Loucy (cell line): ENCODE measurements around the gene KCNQ5.

Source experiments
- H2AFZ ChIP-seq: fragments of 200-600 bp; sonication (generic); 2 replicates; pipeline ENCODE4 v1.6.0; 2016; ENCODE audit warnings: antibody characterized with exemption, mild to moderate bottlenecking, low read length, moderate library complexity
- H3F3A ChIP-seq: fragments of 200-600 bp; 2 replicates; pipeline ENCODE4 v1.6.0; 2016; ENCODE audit warnings: antibody characterized with exemption, low read depth, mild to moderate bottlenecking
- H3K27me3 ChIP-seq: fragments of 200-600 bp; sonication (generic); 2 replicates; pipeline ENCODE4 v1.6.1; 2014; ENCODE audit warnings: low read length, mild to moderate bottlenecking; ENCODE audit not compliant: insufficient read depth, poor library complexity, severe bottlenecking
- H3K36me3 ChIP-seq: fragments of 200-600 bp; sonication (generic); 2 replicates; pipeline ENCODE4 v1.6.1; 2016; ENCODE audit warnings: low read length; ENCODE audit not compliant: insufficient read depth
- H3K4me1 ChIP-seq: fragments of 200-600 bp; sonication (generic); 2 replicates; pipeline ENCODE4 v1.5.1; 2014; ENCODE audit warnings: low read length, mild to moderate bottlenecking; ENCODE audit not compliant: insufficient read depth, poor library complexity, severe bottlenecking
- H3K4me2 ChIP-seq: fragments of 200-600 bp; sonication (generic); 2 replicates; pipeline ENCODE4 v1.6.0; 2014; ENCODE audit warnings: antibody characterized with exemption, low read length, low read depth, mild to moderate bottlenecking; ENCODE audit not compliant: poor library complexity, severe bottlenecking
- H3K4me3 ChIP-seq: fragments of 200-600 bp; sonication (generic); 2 replicates; pipeline ENCODE4 v1.5.1; 2014; ENCODE audit warnings: low read length, mild to moderate bottlenecking, mixed read lengths; ENCODE audit not compliant: poor library complexity, severe bottlenecking
- H3K79me2 ChIP-seq: fragments of 200-600 bp; sonication (generic); 2 replicates; pipeline ENCODE4 v1.6.1; 2014; ENCODE audit warnings: low read length; ENCODE audit not compliant: insufficient read depth
- H3K9ac ChIP-seq: fragments of 200-600 bp; sonication (generic); 2 replicates; pipeline ENCODE4 v1.6.0; 2014; ENCODE audit warnings: mild to moderate bottlenecking, low read depth, low read length, moderate library complexity; ENCODE audit not compliant: poor library complexity, severe bottlenecking
- H3K9me2 ChIP-seq: fragments of 200-600 bp; sonication (generic); replicated peaks from 2 replicates; pipeline ENCODE4 v1.6.1; 2016; ENCODE audit warnings: low read depth, low read length, mixed read lengths
- H3K9me3 ChIP-seq: fragments of 200-600 bp; sonication (generic); 2 replicates; pipeline ENCODE4 v1.6.1; 2014; ENCODE audit warnings: mild to moderate bottlenecking, antibody characterized with exemption, low read length, low read depth; ENCODE audit not compliant: insufficient read depth
- H4K20me1 ChIP-seq: fragments of 200-600 bp; sonication (generic); 2 replicates; pipeline ENCODE4 v1.6.0; 2014; ENCODE audit warnings: antibody characterized with exemption, low read length, mild to moderate bottlenecking; ENCODE audit not compliant: insufficient read depth, poor library complexity, severe bottlenecking
- EZH2phosphoT487 ChIP-seq: fragments of 200-600 bp; IDR thresholded peaks from 2 replicates; pipeline ENCODE4 v1.6.1; 2018; ENCODE audit warnings: antibody characterized with exemption, mild to moderate bottlenecking, moderate library complexity, borderline replicate concordance
- TF ChIP-seq, protein P1 (sequence below): fragments of 200-600 bp; sonication (generic); conservative IDR thresholded peaks from 2 replicates; pipeline ENCODE4 v1.5.1; 2014; ENCODE audit warnings: mild to moderate bottlenecking, antibody characterized with exemption, low read length

The KCNQ5 gene

DNA sequence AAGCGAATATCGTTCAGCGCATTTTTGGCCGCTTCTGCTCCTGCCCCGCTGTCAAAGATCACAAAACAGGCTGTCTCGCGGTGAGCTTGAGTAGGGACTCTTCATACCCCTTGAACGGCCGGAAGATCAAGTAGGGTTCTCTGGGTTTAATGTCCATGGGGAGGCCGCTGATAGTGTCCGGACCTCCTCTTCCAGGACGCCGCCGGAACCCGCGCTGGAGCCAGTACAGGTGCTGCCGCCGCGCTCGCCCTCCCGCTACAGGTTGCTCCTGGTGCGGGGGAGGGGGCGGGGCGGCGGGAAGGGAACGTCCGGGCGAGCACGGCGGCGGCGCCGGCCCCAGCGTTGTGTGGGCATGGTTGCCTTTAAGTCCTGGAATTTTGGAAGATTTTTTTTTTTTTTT lies 536.0 kb downstream of the KCNQ5 start:
- H3K9me2 ChIP-seq: no peaks in the 10 kb centered on the region
- no peaks in the 10 kb centered on the region for H3K4me1 ChIP-seq
- H3K9ac ChIP-seq: no peak overlapping the region

DNA sequence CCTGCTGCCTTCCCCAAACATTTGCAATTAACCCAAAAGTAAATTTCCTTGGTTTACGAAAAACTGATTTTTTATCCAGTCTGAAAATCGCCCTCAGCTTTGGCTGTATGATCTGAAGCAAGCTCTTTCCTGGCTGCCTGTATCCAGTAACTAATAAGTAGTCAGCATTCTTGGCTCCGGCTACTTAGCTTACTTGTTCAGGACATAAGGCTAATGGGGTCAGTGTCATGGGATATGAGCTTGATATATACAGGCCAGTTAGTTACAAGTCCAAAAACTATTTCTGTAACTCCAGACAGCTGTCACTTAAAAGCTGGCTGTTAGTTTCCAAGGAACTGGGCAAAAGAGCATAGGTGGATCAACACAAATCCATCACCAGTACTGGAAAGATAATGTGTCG lies 547.2 kb downstream of the KCNQ5 start:
- Histone ChIP-seq H3K9me3 (no peaks in the 10 kb centered on the region), H3K36me3 (no peaks in the 10 kb centered on the region), H3K4me1 (no peaks in the 10 kb centered on the region), H2AFZ (no peak overlapping the region), H3K9ac (no peak overlapping the region), H4K20me1 (no peaks in the 10 kb centered on the region), H3K4me3 (no peak overlapping the region), H3F3A (no peaks in the 10 kb centered on the region), H3K4me2 (no peak overlapping the region), H3K9me2 (no peaks in the 10 kb centered on the region), H3K79me2 (no peaks in the 10 kb centered on the region), H3K27me3 (no peaks in the 10 kb centered on the region)
- TF ChIP-seq, protein P1, sequence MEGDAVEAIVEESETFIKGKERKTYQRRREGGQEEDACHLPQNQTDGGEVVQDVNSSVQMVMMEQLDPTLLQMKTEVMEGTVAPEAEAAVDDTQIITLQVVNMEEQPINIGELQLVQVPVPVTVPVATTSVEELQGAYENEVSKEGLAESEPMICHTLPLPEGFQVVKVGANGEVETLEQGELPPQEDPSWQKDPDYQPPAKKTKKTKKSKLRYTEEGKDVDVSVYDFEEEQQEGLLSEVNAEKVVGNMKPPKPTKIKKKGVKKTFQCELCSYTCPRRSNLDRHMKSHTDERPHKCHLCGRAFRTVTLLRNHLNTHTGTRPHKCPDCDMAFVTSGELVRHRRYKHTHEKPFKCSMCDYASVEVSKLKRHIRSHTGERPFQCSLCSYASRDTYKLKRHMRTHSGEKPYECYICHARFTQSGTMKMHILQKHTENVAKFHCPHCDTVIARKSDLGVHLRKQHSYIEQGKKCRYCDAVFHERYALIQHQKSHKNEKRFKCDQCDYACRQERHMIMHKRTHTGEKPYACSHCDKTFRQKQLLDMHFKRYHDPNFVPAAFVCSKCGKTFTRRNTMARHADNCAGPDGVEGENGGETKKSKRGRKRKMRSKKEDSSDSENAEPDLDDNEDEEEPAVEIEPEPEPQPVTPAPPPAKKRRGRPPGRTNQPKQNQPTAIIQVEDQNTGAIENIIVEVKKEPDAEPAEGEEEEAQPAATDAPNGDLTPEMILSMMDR: no peak

More for the DNA sequence above, 536.0 kb downstream of the KCNQ5 start:
- H3K79me2 ChIP-seq: no peaks in the 10 kb centered on the region
- TF ChIP-seq, protein P1: no peak
- no peak for TF ChIP-seq EZH2phosphoT487
- no peaks in the 10 kb centered on the region for H3K9me3 ChIP-seq
- no peaks in the 10 kb centered on the region for H3F3A ChIP-seq
- no peaks in the 10 kb centered on the region for H3K36me3 ChIP-seq
- no peak overlapping the region for H2AFZ ChIP-seq
- H3K4me3 ChIP-seq: no peak overlapping the region
- H3K4me2 ChIP-seq: no peak overlapping the region
- H3K27me3 ChIP-seq: no peaks in the 10 kb centered on the region
- H4K20me1 ChIP-seq: no peaks in the 10 kb centered on the region

- H2AFZ ChIP-seq: no peak overlapping the region
- no peaks in the 10 kb centered on the region for H4K20me1 ChIP-seq
- H3K79me2 ChIP-seq: no peaks in the 10 kb centered on the region
Observed at GRCh38 chr6:73169633-73170032, 547.8 kb downstream of the KCNQ5 start.

More at GRCh38 chr6:73169633-73170032, 547.8 kb downstream of the KCNQ5 start:
- no peaks in the 10 kb centered on the region for H3K4me1 ChIP-seq
- TF ChIP-seq, protein P1: no peak
- TF ChIP-seq EZH2phosphoT487: no peak
- H3K9ac ChIP-seq: no peak overlapping the region
- no peak overlapping the region for H3K4me2 ChIP-seq
- no peaks in the 10 kb centered on the region for H3F3A ChIP-seq
- no peak overlapping the region for H3K4me3 ChIP-seq
- H3K36me3 ChIP-seq: no peaks in the 10 kb centered on the region
- no peaks in the 10 kb centered on the region for H3K9me2 ChIP-seq
- no peaks in the 10 kb centered on the region for H3K9me3 ChIP-seq
- H3K27me3 ChIP-seq: no peaks in the 10 kb centered on the region
